Loucy (cell line): ENCODE data around the gene OR2A42.
"Not testable (repeated sequence)": the region's sequence is repeated elsewhere in the genome, so short reads cannot be mapped to it uniquely, and the experiment has no call there.

Experiments used
- H2AFZ ChIP-seq: fragments of 200-600 bp; sonication (generic); 2 replicates; pipeline ENCODE4 v1.6.0; 2016; ENCODE audit warnings: antibody characterized with exemption, mild to moderate bottlenecking, low read length, moderate library complexity
- H3F3A ChIP-seq: fragments of 200-600 bp; 2 replicates; pipeline ENCODE4 v1.6.0; 2016; ENCODE audit warnings: antibody characterized with exemption, low read depth, mild to moderate bottlenecking
- H3K27me3 ChIP-seq: fragments of 200-600 bp; sonication (generic); 2 replicates; pipeline ENCODE4 v1.6.1; 2014; ENCODE audit warnings: low read length, mild to moderate bottlenecking; ENCODE audit not compliant: insufficient read depth, poor library complexity, severe bottlenecking
- H3K36me3 ChIP-seq: fragments of 200-600 bp; sonication (generic); 2 replicates; pipeline ENCODE4 v1.6.1; 2016; ENCODE audit warnings: low read length; ENCODE audit not compliant: insufficient read depth
- H3K4me1 ChIP-seq: fragments of 200-600 bp; sonication (generic); 2 replicates; pipeline ENCODE4 v1.5.1; 2014; ENCODE audit warnings: low read length, mild to moderate bottlenecking; ENCODE audit not compliant: insufficient read depth, poor library complexity, severe bottlenecking
- H3K4me2 ChIP-seq: fragments of 200-600 bp; sonication (generic); 2 replicates; pipeline ENCODE4 v1.6.0; 2014; ENCODE audit warnings: antibody characterized with exemption, low read length, low read depth, mild to moderate bottlenecking; ENCODE audit not compliant: poor library complexity, severe bottlenecking
- H3K4me3 ChIP-seq: fragments of 200-600 bp; sonication (generic); 2 replicates; pipeline ENCODE4 v1.5.1; 2014; ENCODE audit warnings: low read length, mild to moderate bottlenecking, mixed read lengths; ENCODE audit not compliant: poor library complexity, severe bottlenecking
- H3K79me2 ChIP-seq: fragments of 200-600 bp; sonication (generic); 2 replicates; pipeline ENCODE4 v1.6.1; 2014; ENCODE audit warnings: low read length; ENCODE audit not compliant: insufficient read depth
- H3K9ac ChIP-seq: fragments of 200-600 bp; sonication (generic); 2 replicates; pipeline ENCODE4 v1.6.0; 2014; ENCODE audit warnings: mild to moderate bottlenecking, low read depth, low read length, moderate library complexity; ENCODE audit not compliant: poor library complexity, severe bottlenecking
- H3K9me2 ChIP-seq: fragments of 200-600 bp; sonication (generic); replicated peaks from 2 replicates; pipeline ENCODE4 v1.6.1; 2016; ENCODE audit warnings: low read depth, low read length, mixed read lengths
- H3K9me3 ChIP-seq: fragments of 200-600 bp; sonication (generic); 2 replicates; pipeline ENCODE4 v1.6.1; 2014; ENCODE audit warnings: mild to moderate bottlenecking, antibody characterized with exemption, low read length, low read depth; ENCODE audit not compliant: insufficient read depth
- H4K20me1 ChIP-seq: fragments of 200-600 bp; sonication (generic); 2 replicates; pipeline ENCODE4 v1.6.0; 2014; ENCODE audit warnings: antibody characterized with exemption, low read length, mild to moderate bottlenecking; ENCODE audit not compliant: insufficient read depth, poor library complexity, severe bottlenecking

The OR2A42 gene

DNA sequence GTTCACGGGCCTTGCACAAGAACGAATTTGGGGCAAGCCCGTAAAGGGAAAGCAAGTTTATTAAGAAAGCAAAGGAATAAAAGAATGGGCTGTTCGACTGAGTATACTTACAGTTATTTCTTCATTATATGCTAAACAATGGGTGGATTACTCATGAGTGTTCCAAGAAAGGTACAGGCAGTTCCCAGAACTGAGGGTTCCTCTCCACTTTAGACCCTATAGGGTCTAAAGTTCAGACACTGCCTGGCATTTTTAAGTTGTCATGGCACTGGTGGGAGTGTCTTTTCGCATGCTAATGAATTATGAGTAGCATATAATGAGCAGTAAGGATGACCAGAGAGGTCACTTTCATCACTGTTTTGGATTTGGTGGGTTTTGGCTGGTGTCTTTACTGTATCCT is 34.1 kb downstream of the OR2A42 start:
- not testable (repeated sequence) for H3K36me3 ChIP-seq, H3K27me3 ChIP-seq, H2AFZ ChIP-seq, H3K4me2 ChIP-seq, H4K20me1 ChIP-seq, H3K9me3 ChIP-seq, H3K9ac ChIP-seq, H3K4me3 ChIP-seq, H3K9me2 ChIP-seq, H3K4me1 ChIP-seq, H3K79me2 ChIP-seq, H3F3A ChIP-seq

- not testable (repeated sequence) for H4K20me1 ChIP-seq, H3K4me1 ChIP-seq, H3K9ac ChIP-seq, H2AFZ ChIP-seq, H3K4me2 ChIP-seq, H3K79me2 ChIP-seq, H3K9me3 ChIP-seq, H3K4me3 ChIP-seq, H3K36me3 ChIP-seq, H3F3A ChIP-seq, H3K27me3 ChIP-seq, H3K9me2 ChIP-seq
Measured at GRCh38 chr7:144203086-144203485, 36.3 kb downstream of the OR2A42 start.

- H3K79me2 ChIP-seq, H3K4me3 ChIP-seq, H3K9me2 ChIP-seq, H3K9ac ChIP-seq, H3K4me2 ChIP-seq, H3F3A ChIP-seq, H3K9me3 ChIP-seq, H2AFZ ChIP-seq, H3K36me3 ChIP-seq, H3K4me1 ChIP-seq, H3K27me3 ChIP-seq, H4K20me1 ChIP-seq: not testable (repeated sequence)
Measured at GRCh38 chr7:144201978-144202377, 37.4 kb downstream of the OR2A42 start.

- not testable (repeated sequence) for H3K9ac ChIP-seq, H4K20me1 ChIP-seq, H3K9me2 ChIP-seq, H3K4me1 ChIP-seq, H3K4me2 ChIP-seq, H3K79me2 ChIP-seq, H3K4me3 ChIP-seq, H3K27me3 ChIP-seq, H3K9me3 ChIP-seq, H3F3A ChIP-seq, H2AFZ ChIP-seq, H3K36me3 ChIP-seq
Measured at GRCh38 chr7:144198934-144199333, 40.5 kb downstream of the OR2A42 start.

GRCh38 chr7:144195212-144195872 is 44.1 kb downstream of the OR2A42 start, which contains the start of gene ARHGEF35:
Gene ARHGEF35 (minus strand): TSS chr7:144195833. CDS start chr7:144188383, 7,450 bp downstream.
- H3K9me2 ChIP-seq, H3K79me2 ChIP-seq, H3K9ac ChIP-seq, H4K20me1 ChIP-seq, H3K4me3 ChIP-seq, H3K27me3 ChIP-seq, H3F3A ChIP-seq, H3K9me3 ChIP-seq, H3K4me2 ChIP-seq, H3K4me1 ChIP-seq, H3K36me3 ChIP-seq, H2AFZ ChIP-seq: not testable (repeated sequence)

GRCh38 chr7:144194453-144194852 is 45.0 kb downstream of the OR2A42 start:
- H2AFZ ChIP-seq, H3K27me3 ChIP-seq, H3K36me3 ChIP-seq, H3K79me2 ChIP-seq, H3K4me3 ChIP-seq, H3K9me2 ChIP-seq, H3K4me1 ChIP-seq, H4K20me1 ChIP-seq, H3K4me2 ChIP-seq, H3K9ac ChIP-seq, H3F3A ChIP-seq, H3K9me3 ChIP-seq: not testable (repeated sequence)

- H3K9me2 ChIP-seq, H3F3A ChIP-seq, H2AFZ ChIP-seq, H3K79me2 ChIP-seq, H3K27me3 ChIP-seq, H3K36me3 ChIP-seq, H3K4me3 ChIP-seq, H3K9me3 ChIP-seq, H3K4me1 ChIP-seq, H4K20me1 ChIP-seq, H3K9ac ChIP-seq, H3K4me2 ChIP-seq: not testable (repeated sequence)
Measured at GRCh38 chr7:144193782-144194181, 45.6 kb downstream of the OR2A42 start.
